K562 (cell line): ENCODE measurements around the gene OMP. TPM values are rescaled to one million over a fixed set of nuclear protein-coding genes. Genes with fewer than 3 reads are reported as not detected.

Source experiments
- ATAC-seq: fragments of 200-7000 bp; cut with Tn5 transposase; 3 replicates; pipeline ENCODE4 v1.9.1; 2020; ENCODE audit warnings: moderate library complexity
- BruUV-seq: library from RNA; stranded (reverse); fragments of 400-500 nt; replicated peaks from 2 replicates; lab custom pipeline; 2021; lab: Mats Ljungman, UMichigan
- CTCF ChIA-PET: fragments of 300-600 bp; formaldehyde crosslinking; extraction: SDS; loops from one replicate; lab custom pipeline; 2021; ENCODE audit warnings: low intra/inter-chr PET ratio; lab: Yijun Ruan, JAX
- POLR2A ChIA-PET: fragments of 300-600, 350-650 bp; sonication (Branson Sonifier 250); formaldehyde crosslinking; extraction: SDS; loops from one replicate; lab custom pipeline; 2021; ENCODE audit warnings: antibody characterized with exemption, inconsistent platforms; lab: Yijun Ruan, JAX
- DNase-seq, 4 experiments: peaks; one replicate each; pipeline versions ENCODE4 v3.0.0 to v3.0.0-alpha.2; 2011 to 2018; ENCODE audit warnings: low spot score in 3 of 4, mixed read lengths in 3 of 4; ENCODE audit errors: extremely low read depth in 1 of 4
- FAIRE-seq: peaks from 2 replicates; lab custom pipeline; 2011; peaks lifted over from hg19 to GRCh38; lab: Jason Lieb, UNC
- H2AFZ ChIP-seq: 2 replicates; pipeline ENCODE4 v1.6.0; 2011; ENCODE audit warnings: low read depth, low read length, control low read depth, inconsistent platforms
- H3K27ac ChIP-seq: fragments of 200-600 bp; 3 replicates; pipeline ENCODE4 v1.8.0; 2011; ENCODE audit warnings: low read depth, mild to moderate bottlenecking, control low read depth, inconsistent platforms, low read length, moderate library complexity, mixed read lengths; ENCODE audit errors: extremely low read depth
- H3K27me3 ChIP-seq, 2 experiments: fragments of 300-600 bp in 1 of 2; 2 replicates in 1 of 2; 3 replicates in 1 of 2; pipeline versions ENCODE4 v1.6.0 to v1.8.0; 2011; ENCODE audit warnings: inconsistent platforms in 2 of 2, low read length in 2 of 2, mild to moderate bottlenecking in 1 of 2, mixed read lengths in 1 of 2, moderate library complexity in 1 of 2; ENCODE audit not compliant: control insufficient read depth in 2 of 2, insufficient read depth in 2 of 2
- H3K36me3 ChIP-seq: fragments of 300-600 bp; 3 replicates; pipeline ENCODE4 v1.8.0; 2011; ENCODE audit warnings: mild to moderate bottlenecking, low read length, inconsistent platforms; ENCODE audit not compliant: control insufficient read depth, insufficient read depth
- H3K4me1 ChIP-seq, 2 experiments: fragments of 200-600 bp in 1 of 2; replicated peaks in 1 of 2; 2 replicates in 1 of 2; 3 replicates in 1 of 2; pipeline versions ENCODE4 v1.5.1 to v1.8.0; 2011; ENCODE audit warnings: inconsistent platforms in 2 of 2, low read length in 2 of 2, mild to moderate bottlenecking in 1 of 2, mixed read lengths in 1 of 2, moderate library complexity in 1 of 2; ENCODE audit not compliant: control insufficient read depth in 2 of 2, insufficient read depth in 2 of 2
- H3K4me2 ChIP-seq: 2 replicates; pipeline ENCODE4 v1.6.1; 2011; ENCODE audit warnings: low read length, control low read depth, inconsistent platforms, mixed read lengths; ENCODE audit not compliant: insufficient read depth
- H3K4me3 ChIP-seq: fragments of 200-600 bp; sonication (generic), shearing (Covaris generic); 2 replicates; pipeline ENCODE4 v1.5.1; 2016; ENCODE audit warnings: control low read depth, inconsistent platforms
- H3K79me2 ChIP-seq: fragments of 200-600 bp; 3 replicates; pipeline ENCODE4 v1.8.0; 2011; ENCODE audit warnings: low read length, inconsistent platforms; ENCODE audit not compliant: control insufficient read depth, insufficient read depth
- H3K9ac ChIP-seq, 2 experiments: 2 replicates each; pipeline versions ENCODE4 v1.6.0 to v1.6.1; 2011; ENCODE audit warnings: low read depth in 2 of 2, low read length in 2 of 2, control low read depth in 1 of 2, inconsistent platforms in 1 of 2, mild to moderate bottlenecking in 1 of 2, mixed read lengths in 1 of 2; ENCODE audit not compliant: insufficient read depth in 1 of 2
- H3K9me1 ChIP-seq: one replicate; pipeline ENCODE4 v1.6.0; 2011; ENCODE audit warnings: inconsistent platforms, mild to moderate bottlenecking, low read length, moderate library complexity; ENCODE audit not compliant: control insufficient read depth, insufficient read depth
- H3K9me3 ChIP-seq: replicated peaks from 2 replicates; pipeline ENCODE4 v1.5.1; 2011; ENCODE audit warnings: low read depth, low read length, inconsistent platforms; ENCODE audit not compliant: control insufficient read depth, insufficient read depth
- H4K20me1 ChIP-seq: replicated peaks from 2 replicates; pipeline ENCODE4 v1.6.1; 2011; ENCODE audit warnings: low read length, inconsistent platforms, mixed read lengths; ENCODE audit not compliant: control insufficient read depth, insufficient read depth
- SRSF9 ChIP-seq: fragments of 200-400 bp; formaldehyde crosslinking; IDR thresholded peaks from 2 replicates; pipeline ENCODE4 v1.6.1; 2017; ENCODE audit warnings: low read depth, low read length, borderline replicate concordance
- VEZF1 ChIP-seq: fragments of 200-800 bp; sonication (Bioruptor generic); IDR thresholded peaks from 2 replicates; pipeline ENCODE4 v1.6.1; 2017; ENCODE audit warnings: missing genetic modification characterization, missing compliant biosample characterization
- WGBS: fragments of 100-300 bp; shearing (Covaris generic); methylation state at CpG from one replicate; pipeline ENCODE4 v1.1.6; 2016; ENCODE audit warnings: low coverage, mixed read lengths; ENCODE audit not compliant: insufficient coverage; ENCODE audit errors: missing lambda C conversion rate; 5-methylcytosine and 5-hydroxymethylcytosine counted together
- in situ Hi-C: fragments of 300-500 bp; cut with MboI; formaldehyde crosslinking; loops from 4 replicates; pipeline ENCODE4 v1.15.0; 2018; ENCODE audit warnings: inconsistent platforms, mixed read lengths
- intact Hi-C: fragments of 100-400 bp; cut with micrococcal nuclease; formaldehyde crosslinking; loops from 2 replicates; pipeline ENCODE4 v1.14.2; 2022
- polyA plus RNA-seq, 8 experiments: library from polyadenylated mRNA; depleted of rRNA in 4 of 8; stranded (reverse) in 5 of 8; unstranded in 3 of 8; fragments of >200 nt; fragmentation: Nextera tagmentation in 2 of 8; fragmentation: Illumina TruSeq in 1 of 8; extraction: Ambion mirVana in 2 of 8; extraction: Trizol in 1 of 8; gene quantifications; 2 replicates each; pipeline versions ENCODE4 v1.2.1 to v1.2.3, GENCODE V29; 2011 to 2014; ENCODE audit warnings: inconsistent platforms in 1 of 8, missing spikeins in 1 of 8
- total RNA-seq, 7 experiments: library from RNA; depleted of rRNA in 6 of 7; stranded (reverse); fragments of >200 nt in 6 of 7; fragmentation: Illumina TruSeq in 2 of 7; extraction: Trizol in 2 of 7; gene quantifications; 2 replicates each; pipeline versions ENCODE4 v1.2.1 to v1.2.3, GENCODE V29; 2011 to 2021; ENCODE audit warnings: low replicate concordance in 1 of 7

Gene OMP
- total and polyA plus RNA-seq, 9 of the 15 experiments (the other 6 are each of a cell fraction or from before 2014, with no cell fraction given) = not detected

- peaks cover 7% of the 10 kb centered on the region; the same call in 1 of the 2 replicates for H4K20me1 ChIP-seq
- no peak for FAIRE-seq
- TF ChIP-seq SRSF9 = no peak
- peak; percentile 52; the same call in 1 of the 2 replicates for TF ChIP-seq VEZF1 (CRISPR knock-in tag)
- TF ChIP-seq, all 486 proteins: peak for 1
- in situ Hi-C loops = no loop called here
- Histone ChIP-seq H3K27ac (no peak overlapping the region), H3K79me2 (no peaks in the 10 kb centered on the region), H3K36me3 (no peaks in the 10 kb centered on the region), H2AFZ (0 out of 2 replicates have a peak overlapping the region, but pooled peaks have one; percentile 32), H3K9ac (0 out of 4 replicates have a peak overlapping the region, but pooled peaks of 1 of the 2 experiments have one; percentile 15), H3K27me3 (peaks cover 20 to 70% of the 10 kb centered on the region in 2 experiments), H3K9me1 (no peaks in the 10 kb centered on the region), H3K4me2 (0 out of 2 replicates have a peak overlapping the region, but pooled peaks have one; percentile 29), H3K4me3 (no peak overlapping the region), H3K9me3 (no peaks in the 10 kb centered on the region), H3K4me1 (peaks cover 0 to 7% of the 10 kb centered on the region in 2 experiments; a peak in 3 of 5 replicates)
- 1% methylated on average over 36 of the region's 47 CpGs for whole genome bisulfite sequencing
- peak in 3 of 4 experiments; percentile 69 to 93 (median 92) for DNase-seq
- POLR2A ChIA-PET = interaction anchor here (0.8 kb wide), 1 partner anchor 8 kb away, joined by 4 read pairs; no protein-coding TSS in a partner anchor
- peak; percentile 81 for ATAC-seq
- BruUV-seq = no TSS peak
- CTCF ChIA-PET = no interaction called here
- intact Hi-C loops = no loop called here
These were observed 45.2 kb downstream of the OMP start for GRCh38 chr11:77147668-77148321.
